IPS-15b (cell line): ENCODE results near the gene CHST4.
"Not testable (repeated sequence)": the region's sequence is repeated elsewhere in the genome, so short reads cannot be mapped to it uniquely, and the experiment has no call there.

Experiments used
- H3K27me3 ChIP-seq: one replicate; pipeline ENCODE4 v1.6.1; 2013; ENCODE audit warnings: low read length; ENCODE audit not compliant: control insufficient read depth, insufficient read depth
- H3K36me3 ChIP-seq: one replicate; pipeline ENCODE4 v1.6.1; 2013; ENCODE audit warnings: low read length; ENCODE audit not compliant: control insufficient read depth, insufficient read depth
- H3K4me1 ChIP-seq: one replicate; pipeline ENCODE4 v1.6.1; 2013; ENCODE audit warnings: mild to moderate bottlenecking, low read length; ENCODE audit not compliant: control insufficient read depth, insufficient read depth
- H3K4me3 ChIP-seq: one replicate; pipeline ENCODE4 v1.5.1; 2013; ENCODE audit warnings: low read depth, low read length
- H3K9ac ChIP-seq: one replicate; pipeline ENCODE4 v1.6.1; 2013; ENCODE audit warnings: low read depth, mild to moderate bottlenecking, low read length
- H3K9me3 ChIP-seq: one replicate; pipeline ENCODE4 v1.6.1; 2013; ENCODE audit warnings: mild to moderate bottlenecking, low read length; ENCODE audit not compliant: control insufficient read depth, insufficient read depth

CHST4 gene

DNA sequence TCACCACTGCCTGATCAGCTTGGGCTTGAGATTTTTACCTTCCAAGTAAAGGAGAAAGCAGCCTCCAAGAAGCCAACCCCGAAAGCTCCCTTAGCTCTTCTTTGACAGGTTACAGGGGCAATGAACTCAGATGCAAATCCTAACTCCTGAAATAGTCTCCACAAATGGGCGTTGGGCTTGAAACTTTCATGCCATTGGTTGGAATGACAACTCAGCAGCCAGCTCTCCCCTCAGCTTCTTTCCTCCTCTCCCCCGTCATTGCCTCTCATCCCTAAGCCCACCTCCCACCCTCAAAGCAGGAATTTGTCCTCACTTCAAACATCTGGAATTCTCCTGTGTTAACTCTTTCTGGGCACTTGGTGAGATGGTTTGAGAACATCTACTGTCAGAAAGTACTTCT is 50.7 kb downstream of the CHST4 start, which contains the start of gene TAT:
Gene TAT, minus strand, starts transcription at position 122 of the 400 bp plus-strand sequence. CDS start 677 bp downstream, outside the sequence.
- Histone ChIP-seq H3K9me3 (no peaks in the 10 kb centered on the region), H3K36me3 (no peaks in the 10 kb centered on the region), H3K4me1 (no peaks in the 10 kb centered on the region), H3K9ac (no peak within 1 kb of the TSS), H3K27me3 (no peaks in the 10 kb centered on the region), H3K4me3 (no peak within 1 kb of the TSS)

DNA sequence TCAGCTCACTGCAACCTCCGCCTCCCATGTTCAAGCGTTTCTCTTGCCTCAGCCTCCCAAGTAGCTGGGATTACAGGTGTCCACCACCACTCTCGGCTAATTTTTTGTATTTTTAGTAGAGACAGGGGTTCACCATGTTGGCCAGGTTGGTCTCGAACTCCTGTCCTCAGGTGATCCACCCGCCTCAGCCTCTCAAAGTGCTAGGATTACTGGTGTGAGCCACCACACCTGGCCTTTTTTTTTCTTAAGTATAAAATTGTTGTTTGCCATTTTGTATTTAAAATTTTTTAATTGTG is 56.3 kb downstream of the CHST4 start:
- H3K4me3 ChIP-seq, H3K9me3 ChIP-seq, H3K4me1 ChIP-seq, H3K27me3 ChIP-seq, H3K36me3 ChIP-seq, H3K9ac ChIP-seq: not testable (repeated sequence)

DNA sequence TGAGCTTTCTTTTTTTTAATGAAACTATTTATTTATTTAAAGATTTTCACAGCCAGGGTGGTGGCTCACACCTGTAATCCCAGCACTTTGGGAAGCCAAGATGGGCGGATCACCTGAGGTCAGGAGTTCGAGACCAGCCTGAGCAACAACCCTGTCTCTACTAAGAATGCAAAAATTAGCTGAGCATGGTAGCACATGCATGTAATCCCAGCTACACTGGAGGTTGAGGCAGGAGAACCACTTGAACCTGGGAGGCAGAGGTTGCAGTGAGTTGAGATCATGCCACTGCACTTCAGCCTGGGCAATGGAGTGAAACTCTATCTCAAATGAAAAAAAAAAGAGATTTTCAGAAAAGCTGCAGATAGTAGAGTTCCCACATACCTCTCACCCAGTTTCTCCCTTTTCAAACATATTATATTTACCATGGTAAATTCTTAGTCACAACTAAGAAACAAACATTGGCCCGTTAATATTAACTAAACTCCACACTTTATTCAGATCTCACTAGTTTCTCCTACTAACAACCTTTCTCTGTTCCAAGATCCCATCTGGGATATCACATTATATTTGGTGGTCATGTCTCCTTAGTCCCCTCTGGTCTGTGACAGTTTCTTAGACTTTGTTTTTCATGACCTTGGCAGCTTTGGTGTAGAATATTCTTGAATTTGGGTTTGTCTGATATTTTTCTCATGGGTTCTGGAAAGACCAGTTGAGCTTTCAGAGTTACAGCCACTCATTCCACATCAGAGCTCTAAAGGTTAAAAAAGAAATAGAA is 58.5 kb downstream of the CHST4 start:
- H3K27me3 ChIP-seq, result no peaks in the 10 kb centered on the region

DNA sequence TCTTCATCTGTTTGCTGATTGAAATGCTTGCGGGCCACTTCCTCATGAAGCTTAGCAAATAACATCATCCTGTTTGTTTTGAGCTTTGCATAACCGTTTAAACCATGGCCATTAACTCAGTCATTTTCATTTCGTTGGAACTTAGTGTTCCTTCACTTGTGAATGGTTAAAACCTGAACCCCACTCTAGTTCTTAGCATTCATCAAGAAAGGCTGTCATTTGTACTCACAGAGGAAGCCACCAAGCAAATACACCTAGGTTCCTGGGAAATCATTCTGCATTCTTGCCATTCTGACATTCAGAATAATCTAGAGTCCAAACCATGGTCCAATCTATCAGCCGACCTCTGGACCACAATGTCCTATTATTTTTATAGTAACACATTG is 59.1 kb downstream of the CHST4 start:
- H3K27me3 ChIP-seq, result no peaks in the 10 kb centered on the region
- no peaks in the 10 kb centered on the region for H3K9me3 ChIP-seq
- no peaks in the 10 kb centered on the region for H3K4me1 ChIP-seq
- H3K36me3 ChIP-seq, result no peaks in the 10 kb centered on the region
- H3K9ac ChIP-seq, result no peak overlapping the region
- no peak overlapping the region for H3K4me3 ChIP-seq

More for the DNA sequence above, 58.5 kb downstream of the CHST4 start:
- H3K9ac ChIP-seq, result no peak overlapping the region
- no peak overlapping the region for H3K4me3 ChIP-seq
- H3K36me3 ChIP-seq, result no peaks in the 10 kb centered on the region
- no peaks in the 10 kb centered on the region for H3K4me1 ChIP-seq
- H3K9me3 ChIP-seq, result no peaks in the 10 kb centered on the region
